Calu3 (cell line): Measurements from ENCODE around the gene NOPCHAP1. TPM values are rescaled to one million over a fixed set of nuclear protein-coding genes. Genes with fewer than 3 reads are reported as not detected.

Experiments
- BruUV-seq: library from RNA; stranded (reverse); fragments of 400-500 nt; replicated peaks from 2 replicates; lab custom pipeline; 2021; lab: Mats Ljungman, UMichigan
- CTCF ChIA-PET: fragments of 300-600 bp; sonication (Branson Sonifier 250); formaldehyde crosslinking; loops from one replicate; lab custom pipeline; 2022; ENCODE audit warnings: antibody characterized with exemption; lab: Charles Lee
- DNase-seq: peaks from one replicate; pipeline ENCODE4 v3.0.0; 2022
- H3K27ac Mint-ChIP-seq: one replicate; pipeline ENCODE4 v1.8.0; 2022; ENCODE audit warnings: mixed read lengths; ENCODE audit not compliant: unreplicated experiment
- H3K27me3 Mint-ChIP-seq: one replicate; pipeline ENCODE4 v1.8.0; 2022; ENCODE audit warnings: mixed read lengths; ENCODE audit not compliant: unreplicated experiment
- H3K36me3 Mint-ChIP-seq: one replicate; pipeline ENCODE4 v1.8.0; 2022; ENCODE audit warnings: mild to moderate bottlenecking, moderate library complexity, mixed read lengths; ENCODE audit not compliant: insufficient read depth, unreplicated experiment
- H3K4me1 Mint-ChIP-seq: one replicate; pipeline ENCODE4 v1.8.0; 2022; ENCODE audit warnings: mild to moderate bottlenecking, low read depth, mixed read lengths; ENCODE audit not compliant: unreplicated experiment
- H3K4me3 Mint-ChIP-seq: one replicate; pipeline ENCODE4 v1.8.0; 2022; ENCODE audit warnings: mild to moderate bottlenecking, low read depth, moderate library complexity, mixed read lengths; ENCODE audit not compliant: unreplicated experiment
- H3K9me3 Mint-ChIP-seq: one replicate; pipeline ENCODE4 v1.8.0; 2022; ENCODE audit warnings: low read depth, mixed read lengths; ENCODE audit not compliant: unreplicated experiment
- CTCF ChIP-seq: fragments of 200-600 bp; IDR thresholded peaks from one replicate; pipeline ENCODE4 v1.8.0; 2022; ENCODE audit warnings: antibody characterized with exemption; ENCODE audit not compliant: unreplicated experiment
- intact Hi-C: fragments of 100-400 bp; cut with micrococcal nuclease; formaldehyde crosslinking; loops from one replicate; pipeline ENCODE4 v1.10.0; 2022; ENCODE audit not compliant: unreplicated experiment
- total RNA-seq: library from RNA; stranded (reverse); gene quantifications from 2 replicates; pipeline ENCODE4 v1.2.3, GENCODE V29; 2022

Gene NOPCHAP1
- total RNA-seq, 1 experiment from 2014 or later = 22.4 TPM

GRCh38 chr12:104952816-104953215 lies 33.3 kb upstream of the NOPCHAP1 start:
- BruUV-seq = no TSS peak
- intact Hi-C loops = loop anchor here (5.0 to 10.0 kb wide), 3 partner anchors 66 to 668 kb away; no protein-coding TSS in a partner anchor
- Mint-ChIP-seq H3K4me1 (peaks cover 48% of the 10 kb centered on the region), H3K27me3 (no peaks in the 10 kb centered on the region), H3K36me3 (peaks cover 10% of the 10 kb centered on the region), H3K4me3 (peak overlapping the region; percentile 55), H3K9me3 (no peaks in the 10 kb centered on the region), H3K27ac (peak overlapping the region; percentile 82)
- CTCF ChIA-PET = interaction anchor here (0.6 to 2.2 kb wide), 6 partner anchors 20 to 676 kb away, joined by 3 to 11 read pairs (median 3); no protein-coding TSS in a partner anchor
- DNase-seq = peak; percentile 42
- no peak for TF ChIP-seq CTCF

- Mint-ChIP-seq H3K4me1 (peaks cover 48% of the 10 kb centered on the region), H3K36me3 (peaks cover 15% of the 10 kb centered on the region), H3K9me3 (no peaks in the 10 kb centered on the region), H3K27me3 (no peaks in the 10 kb centered on the region), H3K27ac (peak overlapping the region; percentile 82), H3K4me3 (peak overlapping the region; percentile 55)
- DNase-seq = peak; percentile 28
- TF ChIP-seq CTCF = no peak
- CTCF ChIA-PET = interaction anchor here (0.6 to 2.2 kb wide), 5 partner anchors 20 to 676 kb away, joined by 3 to 11 read pairs (median 3); no protein-coding TSS in a partner anchor
- no TSS peak for BruUV-seq
- intact Hi-C loops = loop anchor here (5.0 to 10.0 kb wide), 3 partner anchors 66 to 669 kb away; no protein-coding TSS in a partner anchor
Observed at GRCh38 chr12:104953323-104953722, 32.8 kb upstream of the NOPCHAP1 start.

GRCh38 chr12:104955703-104956102 lies 30.4 kb upstream of the NOPCHAP1 start:
- Mint-ChIP-seq H3K27ac (peak overlapping the region; percentile 64), H3K9me3 (no peaks in the 10 kb centered on the region), H3K27me3 (no peaks in the 10 kb centered on the region), H3K36me3 (peaks cover 24% of the 10 kb centered on the region), H3K4me3 (peak overlapping the region; percentile 31), H3K4me1 (peaks cover 59% of the 10 kb centered on the region)
- DNase-seq = no peak
- intact Hi-C loops = loop anchor here (5.0 to 10.0 kb wide), 4 partner anchors 58 to 671 kb away; no protein-coding TSS in a partner anchor
- no peak for TF ChIP-seq CTCF
- CTCF ChIA-PET = interaction anchor here (0.7 kb wide), 1 partner anchor 319 kb away, joined by 3 read pairs; no protein-coding TSS in a partner anchor
- BruUV-seq = no TSS peak

GRCh38 chr12:104956870-104957718 lies 29.0 kb upstream of the NOPCHAP1 start:
- H3K27me3 Mint-ChIP-seq = no peaks in the 10 kb centered on the region
- BruUV-seq = TSS peak; percentile 45
- H3K9me3 Mint-ChIP-seq = no peaks in the 10 kb centered on the region
- CTCF ChIA-PET = interaction anchor here (0.5 kb wide), 1 partner anchor 372 kb away, joined by 3 read pairs; no protein-coding TSS in a partner anchor
- peaks cover 52% of the 10 kb centered on the region for H3K4me1 Mint-ChIP-seq
- H3K4me3 Mint-ChIP-seq = peak overlapping the region; percentile 72
- TF ChIP-seq CTCF = no peak
- peak overlapping the region; percentile 57 for H3K27ac Mint-ChIP-seq
- intact Hi-C loops = loop anchor here (5.0 to 10.0 kb wide), 4 partner anchors 60 to 672 kb away; no protein-coding TSS in a partner anchor
- no peak for DNase-seq
- peaks cover 24% of the 10 kb centered on the region for H3K36me3 Mint-ChIP-seq
